UCSD-AML1 (cell line): Measurements from ENCODE around the gene CSMD2.

ENCODE experiments used
- DNase-seq: peaks from one replicate; lab custom pipeline; 2025; ENCODE audit not compliant: unreplicated experiment; lab: John Stamatoyannopoulos, UW

The CSMD2 gene

GRCh38 chr1:33768106-33768505 lies 396.9 kb downstream of the CSMD2 start:
- DNase-seq = no peak

- DNase-seq = no peak
Measured at GRCh38 chr1:33764149-33764548, 400.9 kb downstream of the CSMD2 start.

GRCh38 chr1:33763406-33763805 lies 401.6 kb downstream of the CSMD2 start:
- no peak for DNase-seq

GRCh38 chr1:33762962-33763361 lies 402.1 kb downstream of the CSMD2 start:
- no peak for DNase-seq

GRCh38 chr1:33762109-33762830 lies 402.8 kb downstream of the CSMD2 start:
- no peak for DNase-seq

- no peak for DNase-seq
Measured at GRCh38 chr1:33758698-33759097, 406.3 kb downstream of the CSMD2 start.

GRCh38 chr1:33753087-33753856 lies 411.8 kb downstream of the CSMD2 start:
- no peak for DNase-seq

- DNase-seq = no peak
Measured at GRCh38 chr1:33745942-33746341, 419.1 kb downstream of the CSMD2 start.

- no peak for DNase-seq
Measured at GRCh38 chr1:33743221-33743998, 421.6 kb downstream of the CSMD2 start.

- no peak for DNase-seq
Measured at GRCh38 chr1:33742663-33743062, 422.4 kb downstream of the CSMD2 start.

GRCh38 chr1:33741749-33742148 lies 423.3 kb downstream of the CSMD2 start:
- no peak for DNase-seq

- no peak for DNase-seq
Measured at GRCh38 chr1:33740040-33740744, 424.8 kb downstream of the CSMD2 start.

- DNase-seq = no peak
Measured at GRCh38 chr1:33738976-33739375, 426.1 kb downstream of the CSMD2 start.

- DNase-seq = no peak
Measured at GRCh38 chr1:33738536-33738935, 426.5 kb downstream of the CSMD2 start.

- DNase-seq = no peak
Measured at GRCh38 chr1:33736496-33736895, 428.5 kb downstream of the CSMD2 start.

- no peak for DNase-seq
Measured at GRCh38 chr1:33735624-33736023, 429.4 kb downstream of the CSMD2 start.

- DNase-seq = no peak
Measured at GRCh38 chr1:33727310-33727709, 437.7 kb downstream of the CSMD2 start.

- DNase-seq = no peak
Measured at GRCh38 chr1:33726274-33726804, 438.7 kb downstream of the CSMD2 start.

GRCh38 chr1:33725556-33726160 lies 439.4 kb downstream of the CSMD2 start:
- DNase-seq = no peak

GRCh38 chr1:33725037-33725436 lies 440.0 kb downstream of the CSMD2 start:
- no peak for DNase-seq
